HG03025 (cell line): Measurements from ENCODE around the gene DNM2.
A peak's percentile ranks its signal among the peaks of the same experiment; 100 is the strongest.
"Not testable (repeated sequence)": the region's sequence is repeated elsewhere in the genome, so short reads cannot be mapped to it uniquely, and the experiment has no call there.

Source experiments
- ATAC-seq: cut with Tn5 transposase; IDR thresholded peaks from one replicate; pipeline ENCODE4 v1.9.1; 2021; ENCODE audit warnings: mild to moderate bottlenecking, moderate library complexity; ENCODE audit not compliant: unreplicated experiment, low FRiP score

DNM2 gene

DNA sequence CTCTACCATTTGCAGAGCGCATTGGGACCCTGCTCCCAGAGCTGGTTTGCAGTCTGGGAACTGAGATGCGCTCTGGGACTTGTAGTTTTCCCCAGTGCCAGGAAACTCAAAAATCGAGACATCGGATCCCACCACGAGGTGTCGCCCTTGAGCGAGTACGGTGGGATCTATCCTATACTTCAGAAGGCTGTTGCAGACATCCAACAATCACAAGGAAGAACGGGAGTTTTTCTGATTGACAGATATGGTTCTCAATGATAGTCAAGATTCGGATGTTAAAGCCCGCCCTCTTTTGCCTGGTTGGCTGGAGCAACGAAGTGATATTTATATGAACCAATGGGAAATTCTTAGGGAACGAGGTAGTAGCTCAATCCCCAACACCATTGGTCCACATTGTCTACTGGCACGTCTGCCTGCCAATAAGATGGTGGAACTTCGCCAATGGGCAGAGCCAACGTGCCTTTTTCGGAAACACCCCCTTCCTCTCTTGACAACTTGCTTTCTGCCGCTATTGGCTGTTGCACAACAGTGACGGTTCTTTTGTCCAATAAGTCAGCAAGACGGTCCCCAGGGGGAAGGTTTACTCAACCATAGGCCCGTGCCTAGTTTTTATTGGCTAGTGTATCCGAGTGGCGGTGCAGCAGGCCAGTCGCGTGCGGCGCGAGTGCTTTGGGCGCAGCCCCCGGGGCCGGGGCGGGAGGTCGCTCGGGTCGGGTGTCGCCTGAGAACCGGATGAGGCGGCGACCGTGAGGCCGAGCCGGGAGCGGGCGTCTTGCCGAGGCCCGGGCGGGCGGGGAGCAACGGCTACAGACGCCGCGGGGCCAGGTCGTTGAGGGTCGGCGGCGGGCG is at the start of gene DNM2:
Gene DNM2, plus strand, starts transcription at position 724 of the 849 bp plus-strand sequence. CDS start 164 bp downstream, outside the sequence.
- ATAC-seq: peak; percentile 84

- ATAC-seq: no peak
Measured at GRCh38 chr19:10669246-10669645, 48.6 kb upstream of the DNM2 start.

GRCh38 chr19:10670182-10670581 is 47.7 kb upstream of the DNM2 start:
- ATAC-seq: no peak

GRCh38 chr19:10670876-10671804 is 46.7 kb upstream of the DNM2 start:
- no peak for ATAC-seq

GRCh38 chr19:10671922-10672321 is 46.0 kb upstream of the DNM2 start:
- not testable (repeated sequence) for ATAC-seq

DNA sequence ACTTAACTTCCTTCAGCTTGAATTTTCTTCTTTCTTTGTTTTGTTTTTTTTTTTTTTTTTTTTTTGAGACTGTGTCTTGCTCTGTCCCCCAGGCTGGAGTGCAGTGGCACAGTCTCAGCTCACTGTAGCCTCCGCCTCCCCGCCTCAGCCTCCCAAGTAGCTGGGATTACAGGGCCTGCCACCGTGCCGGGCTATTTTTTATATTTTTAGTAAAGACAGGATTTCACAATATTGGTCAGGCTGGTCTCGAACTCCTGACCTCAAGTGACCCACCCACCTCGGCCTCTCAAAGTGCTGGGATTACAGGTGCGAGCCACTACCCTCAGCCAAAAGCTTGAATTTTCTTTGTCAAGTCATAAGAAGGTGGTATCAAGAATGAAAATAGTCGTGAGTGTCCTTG is 42.7 kb upstream of the DNM2 start:
- ATAC-seq: not testable (repeated sequence)

GRCh38 chr19:10677751-10678150 is 40.1 kb upstream of the DNM2 start:
- ATAC-seq: no peak

DNA sequence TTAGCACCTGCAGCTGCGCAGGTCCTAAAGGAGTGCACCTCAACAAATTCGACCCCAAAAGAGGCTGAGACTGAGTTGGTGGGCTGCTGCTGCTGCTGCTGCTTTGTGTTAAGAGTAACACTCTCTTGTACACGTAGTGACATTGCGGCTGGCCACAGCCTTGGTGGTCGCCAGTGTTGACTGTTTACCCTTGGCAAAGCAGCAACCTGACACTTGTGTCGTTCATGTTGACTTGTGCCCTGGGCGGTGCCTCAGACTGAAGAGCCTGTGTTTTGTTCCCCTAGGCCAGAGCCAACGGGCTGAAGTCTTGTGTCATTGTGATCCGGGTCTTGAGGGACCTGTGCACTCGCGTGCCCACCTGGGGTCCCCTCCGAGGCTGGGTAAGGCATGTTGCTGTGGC is 39.1 kb upstream of the DNM2 start:
- no peak for ATAC-seq

DNA sequence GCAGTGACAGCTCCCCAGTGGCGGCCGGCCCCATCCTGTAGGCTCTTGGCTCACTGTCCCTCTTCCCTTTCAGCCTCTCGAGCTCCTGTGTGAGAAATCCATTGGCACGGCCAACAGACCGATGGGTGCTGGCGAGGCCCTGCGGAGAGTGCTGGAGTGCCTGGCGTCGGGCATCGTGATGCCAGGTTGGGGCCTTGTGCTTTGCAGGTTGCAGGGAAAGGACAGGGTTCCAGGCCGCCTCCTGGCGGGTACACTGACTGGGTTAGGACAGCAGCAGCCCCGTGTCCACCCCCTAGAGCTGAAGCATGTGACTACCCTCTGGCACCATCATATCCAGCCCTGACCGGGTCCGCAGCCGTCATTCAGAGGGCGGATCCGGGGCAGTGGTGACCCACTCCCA is 38.1 kb upstream of the DNM2 start:
- ATAC-seq: no peak

- no peak for ATAC-seq
Measured at GRCh38 chr19:10680545-10681135, 37.2 kb upstream of the DNM2 start.

GRCh38 chr19:10681658-10682057 is 36.2 kb upstream of the DNM2 start:
- no peak for ATAC-seq

DNA sequence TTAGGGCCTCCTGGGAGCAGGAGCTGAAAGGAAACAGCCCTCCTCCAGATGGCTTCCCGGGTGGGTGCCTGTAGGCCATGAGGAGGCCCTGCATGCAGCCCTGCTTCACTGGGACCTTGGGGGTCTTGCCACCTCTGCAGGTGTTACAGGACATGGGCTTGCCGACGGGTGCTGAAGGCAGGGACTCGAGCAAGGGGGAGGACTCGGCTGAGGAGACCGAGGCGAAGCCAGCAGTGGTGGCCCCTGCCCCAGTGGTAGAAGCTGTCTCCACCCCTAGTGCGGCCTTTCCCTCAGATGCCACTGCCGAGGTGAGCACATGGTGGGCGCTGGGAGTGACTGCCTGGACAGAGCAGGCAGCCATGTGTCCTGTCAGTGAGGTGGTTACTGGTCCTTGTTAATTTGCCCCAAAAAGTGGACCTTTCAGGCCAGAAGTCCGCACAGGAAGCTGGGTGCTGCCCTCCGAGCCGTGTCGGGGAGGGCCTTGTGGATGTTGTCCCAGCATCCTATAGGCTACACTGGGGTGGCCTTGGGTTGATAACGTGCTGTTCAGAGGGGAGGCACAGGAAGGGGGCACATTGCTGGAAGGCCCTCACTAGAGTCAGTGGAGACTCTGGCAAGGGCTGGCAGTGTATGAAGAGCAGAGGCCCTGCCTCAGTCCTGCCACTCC is 35.3 kb upstream of the DNM2 start:
- ATAC-seq: no peak

- no peak for ATAC-seq
Measured at GRCh38 chr19:10683064-10683426, 34.8 kb upstream of the DNM2 start.

DNA sequence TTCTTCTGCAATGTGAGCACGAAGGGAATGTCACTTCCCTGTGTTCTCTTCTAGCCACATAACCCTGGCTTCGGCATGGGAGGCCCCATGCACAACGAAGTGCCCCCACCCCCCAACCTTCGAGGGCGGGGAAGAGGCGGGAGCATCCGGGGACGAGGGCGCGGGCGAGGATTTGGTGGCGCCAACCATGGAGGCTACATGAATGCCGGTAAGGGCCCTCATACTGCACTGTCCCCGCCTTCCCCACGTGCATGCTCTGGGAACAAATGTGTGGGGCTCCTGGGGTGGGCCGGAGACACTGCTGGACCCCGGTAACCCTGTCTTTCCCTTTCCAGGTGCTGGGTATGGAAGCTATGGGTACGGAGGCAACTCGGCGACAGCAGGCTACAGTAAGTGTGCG is 34.3 kb upstream of the DNM2 start:
- no peak for ATAC-seq

GRCh38 chr19:10685210-10685609 is 32.7 kb upstream of the DNM2 start:
- no peak for ATAC-seq

DNA sequence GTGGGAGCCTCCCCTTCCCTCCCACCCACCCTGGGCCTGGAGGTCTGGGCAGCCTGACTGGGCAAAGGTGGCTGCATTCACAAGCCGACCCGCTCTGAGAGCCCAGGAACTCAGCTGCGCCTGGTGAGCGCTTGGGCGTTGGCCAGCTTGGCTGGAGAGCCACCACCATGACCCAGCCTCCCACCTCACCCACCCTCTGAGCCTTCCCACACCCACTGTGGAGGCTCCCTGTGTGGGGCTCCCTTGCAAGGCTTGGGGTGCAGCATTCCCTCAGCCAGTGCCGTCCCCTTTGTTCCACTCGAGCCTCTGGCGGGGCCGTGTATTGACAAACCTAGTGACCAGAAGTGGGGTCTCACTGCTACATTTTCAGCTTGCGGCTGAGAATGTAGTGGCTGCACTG is 31.7 kb upstream of the DNM2 start:
- ATAC-seq: no peak

GRCh38 chr19:10686661-10687517 is 31.0 kb upstream of the DNM2 start:
- ATAC-seq: no peak

GRCh38 chr19:10687518-10688288 is 30.2 kb upstream of the DNM2 start:
- ATAC-seq: no peak
